ENCODE results near the gene ZNF76.

Gene ZNF76

DNA sequence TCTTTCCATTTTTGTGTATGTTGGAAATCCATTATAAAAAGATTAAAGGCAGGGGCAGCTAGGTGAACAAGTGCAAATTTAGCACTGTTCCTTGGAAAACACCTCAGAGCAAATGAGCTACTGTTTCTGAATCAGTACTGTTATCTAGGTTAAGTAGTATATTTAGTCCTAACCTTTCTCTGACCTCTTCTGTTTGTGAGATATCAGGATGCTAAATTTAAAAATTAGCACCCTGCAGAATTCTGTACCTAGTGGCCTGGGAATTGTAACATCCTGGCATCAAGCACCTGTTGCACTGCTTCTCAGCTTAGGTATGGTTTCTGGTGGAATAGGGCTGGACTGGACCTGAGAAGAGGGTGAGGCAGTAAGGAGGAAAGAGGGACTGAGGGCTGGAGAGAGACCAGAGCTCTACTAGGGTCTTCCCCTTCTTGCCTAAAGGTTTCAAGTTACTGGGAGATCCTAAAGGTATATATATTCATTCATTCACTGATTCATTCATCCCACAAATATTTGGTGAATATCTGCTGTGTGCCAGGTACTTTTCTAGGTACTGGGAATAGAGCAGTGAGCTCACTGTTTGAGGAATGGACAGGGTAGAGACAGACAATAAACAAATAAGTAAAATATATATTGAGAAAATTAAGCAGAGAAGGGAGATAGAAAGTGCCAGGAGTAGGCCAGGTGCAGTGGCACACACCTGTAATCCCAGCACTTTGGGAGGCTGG, 5.2 kb downstream of the ZNF76 start:
- TF ChIP-seq TAF1 (IDR thresholded peaks at IDR 0.05; ENCODE audit: borderline replicate concordance, insufficient read depth, low read length) (no peak), FOXP2 (optimal IDR thresholded peaks at IDR 0.05; ENCODE audit: borderline replicate concordance, extremely low read depth, extremely low read length, insufficient read depth) (no peak), SIN3A (IDR thresholded peaks at IDR 0.05; ENCODE audit: borderline replicate concordance, insufficient read depth, low read length) (no peak)
- TF ChIP-seq, protein P1, sequence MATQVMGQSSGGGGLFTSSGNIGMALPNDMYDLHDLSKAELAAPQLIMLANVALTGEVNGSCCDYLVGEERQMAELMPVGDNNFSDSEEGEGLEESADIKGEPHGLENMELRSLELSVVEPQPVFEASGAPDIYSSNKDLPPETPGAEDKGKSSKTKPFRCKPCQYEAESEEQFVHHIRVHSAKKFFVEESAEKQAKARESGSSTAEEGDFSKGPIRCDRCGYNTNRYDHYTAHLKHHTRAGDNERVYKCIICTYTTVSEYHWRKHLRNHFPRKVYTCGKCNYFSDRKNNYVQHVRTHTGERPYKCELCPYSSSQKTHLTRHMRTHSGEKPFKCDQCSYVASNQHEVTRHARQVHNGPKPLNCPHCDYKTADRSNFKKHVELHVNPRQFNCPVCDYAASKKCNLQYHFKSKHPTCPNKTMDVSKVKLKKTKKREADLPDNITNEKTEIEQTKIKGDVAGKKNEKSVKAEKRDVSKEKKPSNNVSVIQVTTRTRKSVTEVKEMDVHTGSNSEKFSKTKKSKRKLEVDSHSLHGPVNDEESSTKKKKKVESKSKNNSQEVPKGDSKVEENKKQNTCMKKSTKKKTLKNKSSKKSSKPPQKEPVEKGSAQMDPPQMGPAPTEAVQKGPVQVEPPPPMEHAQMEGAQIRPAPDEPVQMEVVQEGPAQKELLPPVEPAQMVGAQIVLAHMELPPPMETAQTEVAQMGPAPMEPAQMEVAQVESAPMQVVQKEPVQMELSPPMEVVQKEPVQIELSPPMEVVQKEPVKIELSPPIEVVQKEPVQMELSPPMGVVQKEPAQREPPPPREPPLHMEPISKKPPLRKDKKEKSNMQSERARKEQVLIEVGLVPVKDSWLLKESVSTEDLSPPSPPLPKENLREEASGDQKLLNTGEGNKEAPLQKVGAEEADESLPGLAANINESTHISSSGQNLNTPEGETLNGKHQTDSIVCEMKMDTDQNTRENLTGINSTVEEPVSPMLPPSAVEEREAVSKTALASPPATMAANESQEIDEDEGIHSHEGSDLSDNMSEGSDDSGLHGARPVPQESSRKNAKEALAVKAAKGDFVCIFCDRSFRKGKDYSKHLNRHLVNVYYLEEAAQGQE (IDR thresholded peaks at IDR 0.05; ENCODE audit: insufficient read depth in 1 of 2, low read depth in 2 of 2, low read length in 2 of 2) = no peak

DNA sequence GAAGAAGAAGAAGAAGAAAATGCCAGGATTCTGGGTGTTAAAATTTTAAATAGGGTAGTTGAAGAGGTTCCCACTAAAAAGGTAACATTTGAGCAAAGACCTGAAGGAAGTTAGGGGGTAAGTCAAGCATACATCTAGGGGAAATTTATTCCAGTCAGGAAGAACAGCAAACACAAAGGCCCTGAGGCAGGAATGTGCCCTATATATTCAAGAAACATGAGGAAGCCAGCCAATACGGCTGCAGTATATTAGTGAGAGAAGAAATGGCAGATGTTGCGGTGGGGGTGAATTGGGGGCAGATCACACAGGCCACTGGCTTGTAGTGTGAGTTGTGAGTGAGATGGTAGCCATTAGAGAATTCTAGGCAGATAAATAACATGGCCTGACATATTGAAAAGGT, 6.0 kb downstream of the ZNF76 start:
- no peak for TF ChIP-seq POLR2AphosphoS5 (IDR thresholded peaks at IDR 0.05; ENCODE audit: low read depth, low read length)
- no peak for TF ChIP-seq FOXP2 (optimal IDR thresholded peaks at IDR 0.05; ENCODE audit: borderline replicate concordance, extremely low read depth, extremely low read length, insufficient read depth)
- TF ChIP-seq, protein P1 (IDR thresholded peaks at IDR 0.05; ENCODE audit: insufficient read depth in 1 of 2, low read depth in 2 of 2, low read length in 2 of 2) = no peak
- no peak for TF ChIP-seq SIN3A (IDR thresholded peaks at IDR 0.05; ENCODE audit: borderline replicate concordance, insufficient read depth, low read length)
- no peak for TF ChIP-seq TAF1 (IDR thresholded peaks at IDR 0.05; ENCODE audit: borderline replicate concordance, insufficient read depth, low read length)

DNA sequence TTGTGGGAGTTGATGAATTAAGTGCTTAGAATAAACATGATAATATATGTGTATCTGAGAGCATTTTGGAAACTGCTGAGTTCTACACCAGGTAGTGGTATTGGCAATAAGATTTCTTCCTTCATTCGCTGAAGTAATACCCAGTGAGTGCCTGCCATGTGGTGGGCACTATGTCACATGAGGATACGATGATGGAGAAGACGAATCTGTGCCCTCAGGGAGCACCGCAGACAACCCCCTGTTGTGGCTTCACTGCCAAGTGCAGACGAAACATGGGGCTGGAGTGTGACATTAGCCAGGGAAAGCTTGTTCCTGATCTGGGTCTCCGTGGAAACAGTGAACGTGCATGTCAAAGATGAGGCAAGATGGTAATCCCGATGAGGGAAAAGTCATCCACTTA, 7.9 kb downstream of the ZNF76 start:
- TF ChIP-seq SIN3A (IDR thresholded peaks at IDR 0.05; ENCODE audit: borderline replicate concordance, insufficient read depth, low read length) (no peak), TAF1 (IDR thresholded peaks at IDR 0.05; ENCODE audit: borderline replicate concordance, insufficient read depth, low read length) (no peak), POLR2AphosphoS5 (IDR thresholded peaks at IDR 0.05; ENCODE audit: low read depth, low read length) (no peak), FOXP2 (optimal IDR thresholded peaks at IDR 0.05; ENCODE audit: borderline replicate concordance, extremely low read depth, extremely low read length, insufficient read depth) (no peak)
- TF ChIP-seq, protein P1 (IDR thresholded peaks at IDR 0.05; ENCODE audit: insufficient read depth in 1 of 2, low read depth in 2 of 2, low read length in 2 of 2) = no peak

DNA sequence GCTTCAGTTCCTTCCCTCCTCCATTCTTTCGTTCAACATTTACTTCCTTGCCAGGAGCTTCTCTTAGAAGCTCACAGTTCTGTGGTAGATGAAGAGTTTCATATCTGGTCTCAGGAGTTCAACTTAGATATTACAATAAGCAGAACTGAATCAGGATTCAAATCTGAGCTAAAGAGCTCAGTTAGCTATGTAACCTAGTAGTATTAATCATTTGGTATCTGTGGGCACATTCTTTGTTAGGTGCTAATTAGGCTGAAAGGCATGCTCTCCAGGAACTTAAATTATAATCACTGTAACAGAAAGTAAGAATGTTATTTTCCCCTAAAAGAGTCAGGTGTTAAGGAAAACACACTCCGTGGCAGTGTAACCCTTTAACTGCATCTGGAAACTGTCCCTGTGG, 8.4 kb downstream of the ZNF76 start:
- TF ChIP-seq, protein P1 (IDR thresholded peaks at IDR 0.05; ENCODE audit: insufficient read depth in 1 of 2, low read depth in 2 of 2, low read length in 2 of 2) = no peak
- TF ChIP-seq TAF1 (IDR thresholded peaks at IDR 0.05; ENCODE audit: borderline replicate concordance, insufficient read depth, low read length) (no peak), SIN3A (IDR thresholded peaks at IDR 0.05; ENCODE audit: borderline replicate concordance, insufficient read depth, low read length) (no peak), FOXP2 (optimal IDR thresholded peaks at IDR 0.05; ENCODE audit: borderline replicate concordance, extremely low read depth, extremely low read length, insufficient read depth) (no peak), POLR2AphosphoS5 (IDR thresholded peaks at IDR 0.05; ENCODE audit: low read depth, low read length) (no peak)

Data from PFSK-1 (cell line).